MM.1S (cell line): ENCODE results near the gene PRKCG.

Experiments used
- DNase-seq: peaks from one replicate; pipeline ENCODE4 v3.0.0-alpha.2; 2015
- H2AFZ ChIP-seq: fragments of 300-600 bp; sonication (generic); 2 replicates; pipeline ENCODE4 v1.6.0; 2016; ENCODE audit warnings: antibody characterized with exemption, low read length
- H3F3A ChIP-seq: fragments of 300-600 bp; sonication (generic); 2 replicates; pipeline ENCODE4 v1.6.1; 2016; ENCODE audit warnings: mild to moderate bottlenecking, antibody characterized with exemption, low read length, moderate library complexity, mixed read lengths; ENCODE audit not compliant: insufficient read depth
- H3K27ac ChIP-seq: fragments of 300-600 bp; sonication (generic); 2 replicates; pipeline ENCODE4 v1.5.1; 2016; ENCODE audit warnings: mild to moderate bottlenecking, low read length
- H3K27me3 ChIP-seq: fragments of 300-600 bp; sonication (generic); replicated peaks from 2 replicates; pipeline ENCODE4 v1.6.0; 2016; ENCODE audit warnings: low read length; ENCODE audit not compliant: insufficient read depth
- H3K36me3 ChIP-seq: fragments of 300-600 bp; sonication (generic); replicated peaks from 2 replicates; pipeline ENCODE4 v1.6.1; 2016; ENCODE audit warnings: mild to moderate bottlenecking, low read length, mixed read lengths; ENCODE audit not compliant: insufficient read depth
- H3K4me1 ChIP-seq: fragments of 300-600 bp; sonication (generic); 2 replicates; pipeline ENCODE4 v1.6.1; 2016; ENCODE audit warnings: low read length, mixed read lengths
- H3K4me2 ChIP-seq: fragments of 300-600 bp; sonication (generic); 2 replicates; pipeline ENCODE4 v1.6.0; 2016; ENCODE audit warnings: low read depth, low read length
- H3K4me3 ChIP-seq: fragments of 300-600 bp; sonication (generic); 2 replicates; pipeline ENCODE4 v1.5.1; 2016; ENCODE audit warnings: low read length, mixed read lengths
- H3K79me2 ChIP-seq: fragments of 300-600 bp; sonication (generic); 2 replicates; pipeline ENCODE4 v1.6.1; 2016; ENCODE audit warnings: mixed run types, low read length, mixed read lengths
- H3K9ac ChIP-seq: fragments of 300-600 bp; sonication (generic); 2 replicates; pipeline ENCODE4 v1.6.1; 2016; ENCODE audit warnings: low read length, mixed read lengths
- H3K9me2 ChIP-seq: fragments of 300-600 bp; sonication (generic); replicated peaks from 2 replicates; pipeline ENCODE4 v1.6.1; 2016; ENCODE audit warnings: mild to moderate bottlenecking, low read length, mixed read lengths; ENCODE audit not compliant: insufficient read depth
- H3K9me3 ChIP-seq: fragments of 300-600 bp; sonication (generic); replicated peaks from 2 replicates; pipeline ENCODE4 v1.6.1; 2016; ENCODE audit warnings: mild to moderate bottlenecking, low read length, mixed read lengths; ENCODE audit not compliant: insufficient read depth
- H4K20me1 ChIP-seq: fragments of 300-600 bp; sonication (generic); 2 replicates; pipeline ENCODE4 v1.6.1; 2016; ENCODE audit warnings: mild to moderate bottlenecking, low read length, moderate library complexity, mixed read lengths; ENCODE audit not compliant: insufficient read depth
- EZH2 ChIP-seq: fragments of 300-600 bp; sonication (generic); optimal IDR thresholded peaks from 2 replicates; pipeline ENCODE3; 2017; ENCODE audit warnings: low read depth, mild to moderate bottlenecking, antibody characterized with exemption, low read length, mixed read lengths
- EZH2phosphoT487 ChIP-seq: fragments of 300-600 bp; sonication (generic); IDR thresholded peaks from 2 replicates; pipeline ENCODE4 v1.6.1; 2018; ENCODE audit warnings: antibody characterized with exemption, low read length
- TF ChIP-seq, protein P1 (sequence below): fragments of 300-600 bp; sonication (generic); IDR thresholded peaks from 2 replicates; pipeline ENCODE4 v1.5.1; 2016; ENCODE audit warnings: antibody characterized with exemption, low read length, mixed read lengths

Gene PRKCG

GRCh38 chr19:53865918-53866864 lies 15.8 kb upstream of the PRKCG start:
- Histone ChIP-seq H3K27ac (no peak overlapping the region), H3K9me3 (no peaks in the 10 kb centered on the region), H3K4me2 (no peak overlapping the region), H3F3A (no peaks in the 10 kb centered on the region), H4K20me1 (no peaks in the 10 kb centered on the region), H3K79me2 (no peaks in the 10 kb centered on the region), H3K27me3 (0 out of 2 replicates have a peak, but pooled peaks cover 5% of the 10 kb centered on the region), H3K4me3 (no peak overlapping the region), H3K9ac (no peak overlapping the region), H2AFZ (no peak overlapping the region), H3K36me3 (no peaks in the 10 kb centered on the region), H3K4me1 (no peaks in the 10 kb centered on the region), H3K9me2 (no peaks in the 10 kb centered on the region)
- DNase-seq: no peak
- TF ChIP-seq EZH2 (no peak), EZH2phosphoT487 (no peak)
- TF ChIP-seq, protein P1, sequence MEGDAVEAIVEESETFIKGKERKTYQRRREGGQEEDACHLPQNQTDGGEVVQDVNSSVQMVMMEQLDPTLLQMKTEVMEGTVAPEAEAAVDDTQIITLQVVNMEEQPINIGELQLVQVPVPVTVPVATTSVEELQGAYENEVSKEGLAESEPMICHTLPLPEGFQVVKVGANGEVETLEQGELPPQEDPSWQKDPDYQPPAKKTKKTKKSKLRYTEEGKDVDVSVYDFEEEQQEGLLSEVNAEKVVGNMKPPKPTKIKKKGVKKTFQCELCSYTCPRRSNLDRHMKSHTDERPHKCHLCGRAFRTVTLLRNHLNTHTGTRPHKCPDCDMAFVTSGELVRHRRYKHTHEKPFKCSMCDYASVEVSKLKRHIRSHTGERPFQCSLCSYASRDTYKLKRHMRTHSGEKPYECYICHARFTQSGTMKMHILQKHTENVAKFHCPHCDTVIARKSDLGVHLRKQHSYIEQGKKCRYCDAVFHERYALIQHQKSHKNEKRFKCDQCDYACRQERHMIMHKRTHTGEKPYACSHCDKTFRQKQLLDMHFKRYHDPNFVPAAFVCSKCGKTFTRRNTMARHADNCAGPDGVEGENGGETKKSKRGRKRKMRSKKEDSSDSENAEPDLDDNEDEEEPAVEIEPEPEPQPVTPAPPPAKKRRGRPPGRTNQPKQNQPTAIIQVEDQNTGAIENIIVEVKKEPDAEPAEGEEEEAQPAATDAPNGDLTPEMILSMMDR: no peak

- Histone ChIP-seq H3K4me1 (no peaks in the 10 kb centered on the region), H4K20me1 (no peaks in the 10 kb centered on the region), H2AFZ (no peak overlapping the region), H3K9me2 (no peaks in the 10 kb centered on the region), H3K9ac (no peak overlapping the region), H3K4me2 (no peak overlapping the region), H3K36me3 (no peaks in the 10 kb centered on the region), H3K9me3 (no peaks in the 10 kb centered on the region), H3K79me2 (no peaks in the 10 kb centered on the region), H3K4me3 (no peak overlapping the region), H3F3A (no peaks in the 10 kb centered on the region), H3K27me3 (0 out of 2 replicates have a peak, but pooled peaks cover 5% of the 10 kb centered on the region), H3K27ac (no peak overlapping the region)
- TF ChIP-seq EZH2phosphoT487 (no peak), EZH2 (no peak)
- TF ChIP-seq, protein P1: no peak
- DNase-seq: no peak
Observed at GRCh38 chr19:53866865-53867224, 15.2 kb upstream of the PRKCG start.

DNA sequence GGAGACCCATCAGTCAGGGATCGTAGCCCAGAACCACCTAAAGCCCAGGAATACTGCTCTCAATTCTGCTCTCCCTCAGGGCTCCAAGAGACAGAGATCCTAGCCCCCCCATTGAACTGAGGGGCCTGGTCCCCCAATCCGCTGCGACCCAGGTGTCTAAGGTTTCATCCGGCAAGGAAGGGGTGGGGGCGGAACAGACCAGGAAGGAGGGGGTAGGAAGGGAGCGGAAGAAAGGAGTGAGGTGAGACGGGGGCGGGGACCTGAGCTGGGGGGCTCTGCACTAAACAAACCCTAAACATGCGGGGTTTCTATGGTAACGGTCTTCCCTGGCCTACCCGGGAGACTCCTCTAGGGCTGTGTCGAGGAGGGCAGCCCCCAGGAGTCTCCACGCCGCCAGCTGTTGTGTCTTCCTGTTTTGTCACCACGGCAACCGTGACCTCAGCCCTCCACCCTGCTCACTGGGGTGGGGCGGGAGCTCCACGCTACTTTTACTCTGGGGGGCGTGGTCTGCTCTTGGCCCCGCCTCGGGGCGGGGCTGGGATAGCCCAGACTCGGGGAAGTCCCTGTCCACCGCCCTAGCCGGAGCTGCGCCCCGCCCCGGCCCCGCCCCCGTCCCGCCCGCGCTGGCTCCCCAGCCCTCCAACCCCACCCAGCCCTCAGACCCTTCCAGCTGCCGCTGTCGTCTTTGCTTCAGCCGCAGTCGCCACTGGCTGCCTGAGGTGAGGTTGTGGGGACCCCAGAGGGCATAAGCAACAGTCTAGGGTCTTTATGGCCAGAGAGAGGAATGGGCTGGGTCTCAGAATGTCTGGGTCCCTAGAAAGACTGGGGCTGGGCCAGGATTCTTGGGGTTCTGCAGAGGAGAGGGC lies 14.5 kb upstream of the PRKCG start, which contains the start of gene MYADM:
Gene MYADM (plus strand): TSS at position 659 of the 866 bp plus-strand sequence. CDS start 5,647 bp downstream, outside the sequence.
- Histone ChIP-seq H3K4me1 (no peaks in the 10 kb centered on the region), H3K79me2 (no peaks in the 10 kb centered on the region), H3K9ac (no peak within 1 kb of the TSS), H3K27ac (no peak within 1 kb of the TSS), H3K4me3 (no peak within 1 kb of the TSS), H3F3A (no peaks in the 10 kb centered on the region), H4K20me1 (no peaks in the 10 kb centered on the region), H3K4me2 (no peak within 1 kb of the TSS), H2AFZ (no peak within 1 kb of the TSS), H3K36me3 (no peaks in the 10 kb centered on the region), H3K9me3 (no peaks in the 10 kb centered on the region), H3K9me2 (no peaks in the 10 kb centered on the region), H3K27me3 (0 out of 2 replicates have a peak, but pooled peaks cover 5% of the 10 kb centered on the region)
- DNase-seq: no peak
- TF ChIP-seq EZH2phosphoT487 (no peak), EZH2 (no peak)
- TF ChIP-seq, protein P1: no peak
